Panc1 (cell line): ENCODE results near the gene FERMT3. TPM values are rescaled to one million over a fixed set of nuclear protein-coding genes. Genes with fewer than 3 reads are reported as not detected.

Experiments used
- ATAC-seq: fragments of 200-7000 bp; cut with Tn5 transposase; 2 replicates; pipeline ENCODE4 v1.9.1; 2020; ENCODE audit warnings: mild to moderate bottlenecking, moderate library complexity
- BruUV-seq: library from RNA; stranded (reverse); fragments of 400-500 nt; replicated peaks from 2 replicates; lab custom pipeline; 2021; lab: Mats Ljungman, UMichigan
- CTCF ChIA-PET: fragments of 300-600 bp; sonication (Branson Sonifier 250); formaldehyde crosslinking; loops from one replicate; lab custom pipeline; 2022; ENCODE audit warnings: antibody characterized with exemption; lab: Charles Lee
- POLR2A ChIA-PET: fragments of 300-600 bp; sonication (Branson Sonifier 250); formaldehyde crosslinking; loops from one replicate; lab custom pipeline; 2022; ENCODE audit warnings: antibody characterized with exemption; lab: Charles Lee
- DNase-seq: peaks from one replicate; pipeline ENCODE4 v3.0.0-alpha.2; 2010; ENCODE audit warnings: low read depth, low spot score
- H3K27ac ChIP-seq: 2 replicates; pipeline ENCODE4 v1.5.1; 2011; ENCODE audit warnings: mild to moderate bottlenecking, low read length, inconsistent platforms
- H3K27me3 ChIP-seq: fragments of 200-500 bp; sonication (Bioruptor generic); 2 replicates; pipeline ENCODE4 v1.6.0; 2014; ENCODE audit warnings: low read length, inconsistent platforms; ENCODE audit not compliant: control insufficient read depth, insufficient read depth
- H3K36me3 ChIP-seq: fragments of 200-500 bp; sonication (Bioruptor generic); 2 replicates; pipeline ENCODE4 v1.5.1; 2014; ENCODE audit warnings: inconsistent platforms, mild to moderate bottlenecking, low read length, moderate library complexity; ENCODE audit not compliant: control insufficient read depth, insufficient read depth
- H3K4me1 ChIP-seq: 2 replicates; pipeline ENCODE4 v1.5.1; 2011; ENCODE audit warnings: inconsistent platforms, mild to moderate bottlenecking, low read length, moderate library complexity; ENCODE audit not compliant: control insufficient read depth, insufficient read depth
- H3K4me3 ChIP-seq, 2 experiments: 2 replicates each; pipeline ENCODE4 v1.5.1; 2011 to 2012; ENCODE audit warnings: low read depth in 2 of 2, low read length in 2 of 2, mild to moderate bottlenecking in 2 of 2, inconsistent platforms in 1 of 2, moderate library complexity in 1 of 2
- H3K9me3 ChIP-seq: fragments of 200-500 bp; sonication (Bioruptor generic); 2 replicates; pipeline ENCODE4 v1.5.1; 2014; ENCODE audit warnings: low read depth, mild to moderate bottlenecking, inconsistent platforms, low read length, moderate library complexity; ENCODE audit not compliant: control insufficient read depth, insufficient read depth
- CTCF ChIP-seq: fragments of 450-650 bp; IDR thresholded peaks from 2 replicates; pipeline ENCODE4 v1.5.1; 2017; ENCODE audit warnings: mild to moderate bottlenecking
- POLR2AphosphoS5 ChIP-seq: IDR thresholded peaks from 2 replicates; pipeline ENCODE4 v1.6.1; 2012; ENCODE audit warnings: mild to moderate bottlenecking, low read depth, low read length, moderate library complexity
- REST ChIP-seq, 2 experiments: IDR thresholded peaks; 2 replicates each; pipeline ENCODE4 v1.6.1; 2011 to 2012; ENCODE audit warnings: low read depth in 2 of 2, control low read depth in 1 of 2, low read length in 1 of 2, mild to moderate bottlenecking in 1 of 2, moderate library complexity in 1 of 2; ENCODE audit not compliant: insufficient read depth in 1 of 2
- SIN3A ChIP-seq: IDR thresholded peaks from 2 replicates; pipeline ENCODE4 v1.6.1; 2012; ENCODE audit warnings: low read depth, mild to moderate bottlenecking, low read length, moderate library complexity, borderline replicate concordance; ENCODE audit not compliant: insufficient read depth
- TCF7L2 ChIP-seq: IDR thresholded peaks from 2 replicates; pipeline ENCODE4 v1.6.1; 2011; ENCODE audit warnings: mild to moderate bottlenecking, low read depth, low read length, inconsistent platforms
- in situ Hi-C: cut with HindIII; loops from 2 replicates; pipeline ENCODE4 v1.10.0; 2016; ENCODE audit warnings: low sequenced_read_pairs, low pct_unique_long_range_greater_than_20kb
- intact Hi-C: fragments of 100-400 bp; cut with micrococcal nuclease; formaldehyde crosslinking; loops from one replicate; pipeline ENCODE4 v1.10.0; 2022; ENCODE audit not compliant: unreplicated experiment
- total RNA-seq: library from RNA; stranded (reverse); gene quantifications from one replicate; pipeline ENCODE4 v1.2.1, GENCODE V29; 2021; ENCODE audit not compliant: unreplicated experiment

FERMT3 gene
- total RNA-seq, 1 experiment from 2014 or later, result 2.9 TPM

- H3K4me3 ChIP-seq, result peak within 1 kb of the TSS; percentile 84 to 90
- ChIA-PET CTCF (interaction anchor here (0.8 to 1.8 kb wide), 3 partner anchors 13 to 54 kb away, joined by 3 to 4 read pairs (median 4); no protein-coding TSS in a partner anchor), POLR2A (no interaction called here)
- no TSS peak for BruUV-seq
- 0 out of 2 replicates have a peak, but pooled peaks cover 3% of the 10 kb centered on the region for H3K36me3 ChIP-seq
- intact Hi-C loops, result no loop called here
- DNase-seq (no peak), ATAC-seq (peak; percentile 67)
- H3K4me1 ChIP-seq, result peaks cover 41% of the 10 kb centered on the region
- H3K27ac ChIP-seq, result peak within 1 kb of the TSS; percentile 89
- in situ Hi-C loops, result no loop called here
- H3K27me3 ChIP-seq, result no peaks in the 10 kb centered on the region
- TF ChIP-seq SIN3A (peak; percentile 44; the same call in 1 of the 2 replicates), REST (IDR thresholded peaks at IDR 0.05; ENCODE audit: insufficient read depth in 1 of 2, low read depth in 2 of 2, low read length in 1 of 2) (no peak), POLR2AphosphoS5 (no peak), CTCF (peak; percentile 97), TCF7L2 (no peak)
- H3K9me3 ChIP-seq, result no peaks in the 10 kb centered on the region
These were observed 44.7 kb downstream of the FERMT3 start, which contains the start of gene PLCB3 for GRCh38 chr11:64251016-64251752. PLCB3 (plus strand) TSS chr11:64251530; CDS start chr11:64251650, 120 bp downstream.

GRCh38 chr11:64251753-64252002 lies 45.2 kb downstream of the FERMT3 start:
- POLR2A ChIA-PET, result no interaction called here
- Histone ChIP-seq H3K27ac (peak overlapping the region; percentile 89), H3K4me3 (peak overlapping the region; percentile 84 to 90), H3K27me3 (no peaks in the 10 kb centered on the region), H3K36me3 (peaks cover 3% of the 10 kb centered on the region; the same call in 1 of the 2 replicates), H3K9me3 (no peaks in the 10 kb centered on the region), H3K4me1 (peaks cover 41% of the 10 kb centered on the region)
- in situ Hi-C loops, result no loop called here
- intact Hi-C loops, result no loop called here
- BruUV-seq, result no TSS peak
- DNase-seq (no peak), ATAC-seq (no peak)
- TF ChIP-seq TCF7L2 (no peak), REST (IDR thresholded peaks at IDR 0.05; ENCODE audit: insufficient read depth in 1 of 2, low read depth in 2 of 2, low read length in 1 of 2) (no peak), SIN3A (no peak), POLR2AphosphoS5 (no peak), CTCF (no peak)
- CTCF ChIA-PET, result interaction anchor here (0.5 to 1.8 kb wide), 6 partner anchors 8 to 69 kb away, joined by 3 to 12 read pairs (median 4); no protein-coding TSS in a partner anchor
